HepG2 (cell line): ENCODE data around the gene CELF2. TPM values are rescaled to one million over a fixed set of nuclear protein-coding genes. Genes with fewer than 3 reads are reported as not detected.

ENCODE experiments used
- ATAC-seq: fragments of 200-7000 bp; cut with Tn5 transposase; 3 replicates; pipeline ENCODE4 v1.9.1; 2020; ENCODE audit warnings: mild to moderate bottlenecking, moderate library complexity
- BruUV-seq: library from RNA; stranded (reverse); fragments of 400-500 nt; replicated peaks from 2 replicates; lab custom pipeline; 2021; lab: Mats Ljungman, UMichigan
- CTCF ChIA-PET: fragments of 300-600 bp; formaldehyde crosslinking; extraction: SDS; loops from one replicate; lab custom pipeline; 2021; ENCODE audit warnings: low total read pairs, inconsistent platforms, low intra/inter-chr PET ratio; lab: Yijun Ruan, JAX
- POLR2A ChIA-PET: fragments of 350-600 bp; sonication (Branson Sonifier 250); formaldehyde crosslinking; loops from one replicate; lab custom pipeline; 2020; ENCODE audit warnings: antibody characterized with exemption, inconsistent platforms; lab: Yijun Ruan, JAX
- DNase-seq: peaks from one replicate; pipeline ENCODE4 v3.0.0-alpha.2; 2015; ENCODE audit warnings: low spot score
- FAIRE-seq: peaks from 3 replicates; lab custom pipeline; 2011; peaks lifted over from hg19 to GRCh38; lab: Jason Lieb, UNC
- H2AFZ ChIP-seq: one replicate; pipeline ENCODE4 v1.6.1; 2011; ENCODE audit warnings: low read length, inconsistent platforms
- H3K27ac ChIP-seq: fragments of 300-600 bp; 3 replicates; pipeline ENCODE4 v1.8.0; 2011; ENCODE audit warnings: mixed run types, mild to moderate bottlenecking, mixed read lengths, low read length, inconsistent platforms; ENCODE audit not compliant: insufficient read depth; ENCODE audit errors: extremely low read length
- H3K27me3 ChIP-seq, 2 experiments: fragments of 200-600 bp in 1 of 2; 2 replicates in 1 of 2; 3 replicates in 1 of 2; pipeline versions ENCODE4 v1.6.0 to v1.8.0; 2011; ENCODE audit warnings: low read length in 2 of 2, mild to moderate bottlenecking in 2 of 2, moderate library complexity in 2 of 2, inconsistent platforms in 1 of 2; ENCODE audit not compliant: insufficient read depth in 2 of 2, control insufficient read depth in 1 of 2
- H3K36me3 ChIP-seq, 2 experiments: fragments of 200-600 bp in 1 of 2; replicated peaks in 1 of 2; 2 replicates in 1 of 2; 3 replicates in 1 of 2; pipeline versions ENCODE4 v1.5.1 to v1.8.0; 2011; ENCODE audit warnings: low read length in 2 of 2, inconsistent platforms in 1 of 2; ENCODE audit not compliant: insufficient read depth in 2 of 2, control insufficient read depth in 1 of 2
- H3K4me1 ChIP-seq: 2 replicates; pipeline ENCODE4 v1.5.1; 2012; ENCODE audit warnings: low read length, inconsistent platforms; ENCODE audit not compliant: insufficient read depth
- H3K4me2 ChIP-seq: 2 replicates; pipeline ENCODE4 v1.6.0; 2011; ENCODE audit warnings: low read depth, low read length, inconsistent platforms
- H3K4me3 ChIP-seq, 3 experiments: fragments of 200-600 bp in 1 of 3; sonication (generic), shearing (Covaris generic) in 1 of 3; replicated peaks in 1 of 3; 2 replicates each; pipeline ENCODE4 v1.5.1; 2011 to 2016; ENCODE audit warnings: low read length in 3 of 3, inconsistent platforms in 2 of 3, low read depth in 2 of 3, mild to moderate bottlenecking in 2 of 3, control low read depth in 1 of 3, mixed read lengths in 1 of 3; ENCODE audit not compliant: insufficient read depth in 1 of 3
- H3K79me2 ChIP-seq: one replicate; pipeline ENCODE4 v1.6.1; 2011; ENCODE audit warnings: low read length, inconsistent platforms; ENCODE audit not compliant: insufficient read depth
- H3K9ac ChIP-seq: 2 replicates; pipeline ENCODE4 v1.6.0; 2011; ENCODE audit warnings: mild to moderate bottlenecking, low read depth, low read length, inconsistent platforms; ENCODE audit not compliant: insufficient read depth
- H3K9me3 ChIP-seq: 2 replicates; pipeline ENCODE4 v1.5.1; 2012; ENCODE audit warnings: mild to moderate bottlenecking, low read length
- H4K20me1 ChIP-seq: 2 replicates; pipeline ENCODE4 v1.6.0; 2011; ENCODE audit warnings: inconsistent platforms, mild to moderate bottlenecking, low read length, moderate library complexity; ENCODE audit not compliant: insufficient read depth
- ATF5 ChIP-seq: sonication (generic); formaldehyde crosslinking; IDR thresholded peaks from 2 replicates; pipeline ENCODE4 v1.4.0; 2020; ENCODE audit warnings: mild to moderate bottlenecking, low read depth, missing genetic modification reagents
- CCDC6 ChIP-seq: sonication (generic); formaldehyde crosslinking; IDR thresholded peaks from 2 replicates; pipeline ENCODE4 v1.8.1; 2022; ENCODE audit warnings: mild to moderate bottlenecking, missing genetic modification reagents, moderate library complexity
- CSRNP2 ChIP-seq: sonication (generic); formaldehyde crosslinking; conservative IDR thresholded peaks from 2 replicates; pipeline ENCODE4 v1.8.0; 2022; ENCODE audit warnings: low read depth, missing genetic modification reagents
- HES4 ChIP-seq: sonication (generic); formaldehyde crosslinking; IDR thresholded peaks from 2 replicates; pipeline ENCODE4 v1.9.0; 2021; ENCODE audit warnings: mild to moderate bottlenecking, missing genetic modification reagents, borderline replicate concordance
- MAZ ChIP-seq, 2 experiments: sonication (generic) in 1 of 2; formaldehyde crosslinking in 1 of 2; IDR thresholded peaks; 2 replicates each; pipeline versions ENCODE4 v1.5.0 to v1.6.1; 2012 to 2020; ENCODE audit warnings: low read depth in 2 of 2, mild to moderate bottlenecking in 2 of 2, borderline replicate concordance in 1 of 2, improper control_type of control experiment in 1 of 2, low read length in 1 of 2, missing genetic modification reagents in 1 of 2, moderate library complexity in 1 of 2
- MEIS1 ChIP-seq: sonication (generic); formaldehyde crosslinking; IDR thresholded peaks from 2 replicates; pipeline ENCODE4 v1.9.0; 2021; ENCODE audit warnings: mild to moderate bottlenecking, missing genetic modification reagents, moderate library complexity, borderline replicate concordance
- RAD51 ChIP-seq: fragments of 450-650 bp; IDR thresholded peaks from 2 replicates; pipeline ENCODE4 v1.6.1; 2016; ENCODE audit warnings: borderline replicate concordance
- REPIN1 ChIP-seq: sonication (generic); formaldehyde crosslinking; IDR thresholded peaks from 2 replicates; pipeline ENCODE4 v1.8.0; 2022; ENCODE audit warnings: missing genetic modification reagents, low read depth, mild to moderate bottlenecking, borderline replicate concordance
- SP5 ChIP-seq: IDR thresholded peaks from 2 replicates; pipeline ENCODE4 v1.6.1; 2016; ENCODE audit warnings: low read depth, borderline replicate concordance
- TAF15 ChIP-seq: fragments of 200-400 bp; formaldehyde crosslinking; IDR thresholded peaks from one replicate; pipeline ENCODE4 v1.6.1; 2018; ENCODE audit warnings: mild to moderate bottlenecking, low read depth, low read length; ENCODE audit not compliant: poor library complexity, severe bottlenecking
- TRAFD1 ChIP-seq: sonication (generic); formaldehyde crosslinking; IDR thresholded peaks from 2 replicates; pipeline ENCODE4 v1.5.1; 2020; ENCODE audit warnings: missing genetic modification reagents, mild to moderate bottlenecking, borderline replicate concordance
- TSC22D2 ChIP-seq: sonication (generic); formaldehyde crosslinking; IDR thresholded peaks from 2 replicates; pipeline ENCODE4 v1.5.1; 2020; ENCODE audit warnings: missing genetic modification reagents, mild to moderate bottlenecking, borderline replicate concordance
- ZNF207 ChIP-seq: fragments of 450-650 bp; IDR thresholded peaks from 2 replicates; pipeline ENCODE4 v1.6.1; 2016; ENCODE audit warnings: antibody characterized with exemption, borderline replicate concordance
- ZNF513 ChIP-seq: sonication (generic); formaldehyde crosslinking; conservative IDR thresholded peaks from 2 replicates; pipeline ENCODE4 v1.5.0; 2020; ENCODE audit warnings: missing genetic modification reagents
- ZNF670 ChIP-seq: sonication (generic); formaldehyde crosslinking; IDR thresholded peaks from 2 replicates; pipeline ENCODE4 v1.8.0; 2022; ENCODE audit warnings: mild to moderate bottlenecking, missing genetic modification reagents, borderline replicate concordance
- WGBS: methylation state at CpG from one replicate; pipeline ENCODE4 v1.1.6; 2017; ENCODE audit warnings: low lambda C conversion rate; 5-methylcytosine and 5-hydroxymethylcytosine counted together
- in situ Hi-C: cut with HindIII; loops from 2 replicates; pipeline ENCODE4 v1.10.0; 2017; ENCODE audit warnings: low pct_unique_long_range_greater_than_20kb; ENCODE audit not compliant: extremely low pct_ligation_motif_present
- intact Hi-C: fragments of 100-400 bp; cut with micrococcal nuclease; formaldehyde crosslinking; loops from one replicate; pipeline ENCODE4 v1.10.0; 2022; ENCODE audit not compliant: unreplicated experiment
- polyA plus RNA-seq, 8 experiments: library from polyadenylated mRNA; depleted of rRNA in 3 of 8; stranded (reverse) in 7 of 8; unstranded in 1 of 8; fragments of >200 nt; fragmentation: Illumina TruSeq in 4 of 8; extraction: Trizol in 4 of 8; gene quantifications; 2 replicates each; pipeline versions ENCODE4 v1.2.1 to v1.2.3, GENCODE V29; 2011 to 2016; ENCODE audit warnings: low read depth in 4 of 8, missing spikeins in 1 of 8, mixed read lengths in 1 of 8; ENCODE audit not compliant: insufficient read depth in 1 of 8
- total RNA-seq, 5 experiments: library from RNA; depleted of rRNA; stranded (reverse); fragments of >200 nt; fragmentation: Illumina TruSeq; extraction: Trizol; gene quantifications; 2 replicates each; pipeline ENCODE4 v1.2.3, GENCODE V29; 2016; ENCODE audit warnings: low read depth in 1 of 5

The CELF2 gene
- total and polyA plus RNA-seq, 2 of the 13 experiments (the other 11 are each of a cell fraction or from before 2014, with no cell fraction given) = not detected

GRCh38 chr10:11354823-11355222 is 337.2 kb downstream of the CELF2 start:
- BruUV-seq = no TSS peak
- H3K9ac ChIP-seq = no peak overlapping the region
- WGBS = 3% methylated on average over 3 of the region's 5 CpGs
- FAIRE-seq (no peak), DNase-seq (no peak), ATAC-seq (no peak)
- H3K9me3 ChIP-seq = no peaks in the 10 kb centered on the region
- POLR2A ChIA-PET = no interaction called here
- H3K4me3 ChIP-seq = no peak overlapping the region
- H3K36me3 ChIP-seq = no peaks in the 10 kb centered on the region
- H2AFZ ChIP-seq = no peak overlapping the region
- H3K4me1 ChIP-seq = no peaks in the 10 kb centered on the region
- TF ChIP-seq ZNF670 (CRISPR knock-in tag) = no peak
- TF ChIP-seq CSRNP2 (CRISPR knock-in tag) = no peak
- TF ChIP-seq MAZ (IDR thresholded peaks at IDR 0.05; ENCODE audit: borderline replicate concordance, low read depth, low read length) = no peak
- no peak for TF ChIP-seq MAZ (CRISPR knock-in tag; IDR thresholded peaks at IDR 0.05; ENCODE audit: low read depth)
- no peak for TF ChIP-seq ZNF207
- TF ChIP-seq ZNF513 (CRISPR knock-in tag) = no peak
- TF ChIP-seq SP5 (CRISPR knock-in tag) = no peak
- no peak for TF ChIP-seq CCDC6 (CRISPR knock-in tag)
- no peak for TF ChIP-seq MEIS1
- TF ChIP-seq TSC22D2 (CRISPR knock-in tag) = no peak
- no peak for TF ChIP-seq ATF5 (CRISPR knock-in tag)
- TF ChIP-seq HES4 (CRISPR knock-in tag) = no peak
- no peak for TF ChIP-seq TAF15
- no peak for TF ChIP-seq TRAFD1 (CRISPR knock-in tag)
- TF ChIP-seq REPIN1 = no peak
- TF ChIP-seq RAD51 = no peak
- H3K27me3 ChIP-seq = peaks cover 0 to 7% of the 10 kb centered on the region in 2 experiments; a peak in 1 of 5 replicates
- H4K20me1 ChIP-seq = no peaks in the 10 kb centered on the region
- in situ Hi-C loops = no loop called here
- CTCF ChIA-PET = no interaction called here
- no peak overlapping the region for H3K27ac ChIP-seq
- no peaks in the 10 kb centered on the region for H3K79me2 ChIP-seq
- H3K4me2 ChIP-seq = no peak overlapping the region
- intact Hi-C loops = no loop called here
